Measurements from ENCODE around the gene SETD7. TPM values are rescaled to one million over a fixed set of nuclear protein-coding genes. Genes with fewer than 3 reads are reported as not detected.

SETD7 gene
- total RNA-seq, 6 experiments from 2014 or later = 61.5 to 86.6 (median 67.9) TPM

GRCh38 chr4:139584013-139584412 lies 28.0 kb upstream of the SETD7 start:
- no peak for TF ChIP-seq CTCF (IDR thresholded peaks at IDR 0.05)
- no peaks in the 10 kb centered on the region for H3K36me3 Mint-ChIP-seq (ENCODE audit: low read depth)
- peaks cover 12% of the 10 kb centered on the region for H3K4me1 Mint-ChIP-seq (ENCODE audit: low read depth)
- no peak for DNase-seq
- no peak overlapping the region for H3K27ac Mint-ChIP-seq
- no peaks in the 10 kb centered on the region for H3K9me3 Mint-ChIP-seq
- H3K4me3 Mint-ChIP-seq = no peak overlapping the region
- peaks cover 14% of the 10 kb centered on the region for H3K27me3 Mint-ChIP-seq (ENCODE audit: insufficient read depth)

GRCh38 chr4:139582044-139582443 lies 26.0 kb upstream of the SETD7 start:
- Mint-ChIP-seq H3K9me3 (no peaks in the 10 kb centered on the region), H3K27me3 (ENCODE audit: insufficient read depth) (peaks cover 17% of the 10 kb centered on the region), H3K4me3 (no peak overlapping the region), H3K36me3 (ENCODE audit: low read depth) (no peaks in the 10 kb centered on the region), H3K27ac (no peak overlapping the region), H3K4me1 (ENCODE audit: low read depth) (peaks cover 12% of the 10 kb centered on the region)
- DNase-seq = no peak
- peak; percentile 32; the same call in 1 of the 2 replicates for TF ChIP-seq CTCF (IDR thresholded peaks at IDR 0.05)

GRCh38 chr4:139581096-139581495 lies 25.1 kb upstream of the SETD7 start:
- no peak overlapping the region for H3K27ac Mint-ChIP-seq
- DNase-seq = no peak

GRCh38 chr4:139576219-139576618 lies 20.2 kb upstream of the SETD7 start:
- DNase-seq = no peak
- Mint-ChIP-seq H3K27me3 (ENCODE audit: insufficient read depth) (peaks cover 21% of the 10 kb centered on the region), H3K9me3 (no peaks in the 10 kb centered on the region), H3K36me3 (ENCODE audit: low read depth) (no peaks in the 10 kb centered on the region), H3K27ac (no peak overlapping the region), H3K4me1 (ENCODE audit: low read depth) (peaks cover 8% of the 10 kb centered on the region), H3K4me3 (no peak overlapping the region)
- TF ChIP-seq CTCF (IDR thresholded peaks at IDR 0.05) = no peak

More at GRCh38 chr4:139581096-139581495, 25.1 kb upstream of the SETD7 start:
- Mint-ChIP-seq H3K4me3 (no peak overlapping the region), H3K36me3 (ENCODE audit: low read depth) (no peaks in the 10 kb centered on the region), H3K4me1 (ENCODE audit: low read depth) (peaks cover 16% of the 10 kb centered on the region), H3K27me3 (ENCODE audit: insufficient read depth) (peaks cover 15% of the 10 kb centered on the region), H3K9me3 (no peaks in the 10 kb centered on the region)
- no peak for TF ChIP-seq CTCF (IDR thresholded peaks at IDR 0.05)

- DNase-seq = no peak
- H3K27me3 Mint-ChIP-seq (ENCODE audit: insufficient read depth) = peaks cover 22% of the 10 kb centered on the region
- H3K36me3 Mint-ChIP-seq (ENCODE audit: low read depth) = no peaks in the 10 kb centered on the region
- H3K4me3 Mint-ChIP-seq = no peak overlapping the region
- H3K4me1 Mint-ChIP-seq (ENCODE audit: low read depth) = peaks cover 8% of the 10 kb centered on the region
- TF ChIP-seq CTCF (IDR thresholded peaks at IDR 0.05) = no peak
- no peak overlapping the region for H3K27ac Mint-ChIP-seq
- no peaks in the 10 kb centered on the region for H3K9me3 Mint-ChIP-seq
Observed at GRCh38 chr4:139575072-139575471, 19.1 kb upstream of the SETD7 start.

GRCh38 chr4:139574641-139575040 lies 18.6 kb upstream of the SETD7 start:
- no peak for TF ChIP-seq CTCF (IDR thresholded peaks at IDR 0.05)
- H3K4me1 Mint-ChIP-seq (ENCODE audit: low read depth) = peaks cover 8% of the 10 kb centered on the region
- no peaks in the 10 kb centered on the region for H3K36me3 Mint-ChIP-seq (ENCODE audit: low read depth)
- H3K27ac Mint-ChIP-seq = no peak overlapping the region
- H3K4me3 Mint-ChIP-seq = no peak overlapping the region
- no peak for DNase-seq
- peaks cover 25% of the 10 kb centered on the region for H3K27me3 Mint-ChIP-seq (ENCODE audit: insufficient read depth)
- no peaks in the 10 kb centered on the region for H3K9me3 Mint-ChIP-seq
